ENCODE measurements around the gene KCNQ1. TPM values are rescaled to one million over a fixed set of nuclear protein-coding genes. Genes with fewer than 3 reads are reported as not detected.

The KCNQ1 gene
- total and polyA plus RNA-seq, 2 donors (not counting 3 experiments of a cell fraction or from before 2014, with no cell fraction given), result 0.07 to 0.09 TPM

GRCh38 chr11:2511421-2512369 is 66.9 kb downstream of the KCNQ1 start:
- intact Hi-C loops (cut with micrococcal nuclease), result no loop called here
- H3K27ac ChIP-seq (ENCODE audit: insufficient read depth, low read depth, low read length), result no peak overlapping the region
- CTCF ChIA-PET, result no interaction called here
- DNase-seq (ENCODE audit: low read depth, low spot score) (no peak), FAIRE-seq (no peak)
- H3K4me2 ChIP-seq (ENCODE audit: insufficient read depth, low read length), result no peak overlapping the region
- POLR2A ChIA-PET, result no interaction called here
- no peak overlapping the region for H3K9ac ChIP-seq (replicated peaks; ENCODE audit: extremely low read depth, insufficient read depth, low read length)
- H3K4me1 ChIP-seq (ENCODE audit: control insufficient read depth, extremely low read depth, insufficient read depth, low read length), result no peaks in the 10 kb centered on the region
- dilution Hi-C loops (cut with MboI; ENCODE audit: extremely low pct_ligation_motif_present, low sequenced_read_pairs), result no loop called here
- H3K27me3 ChIP-seq (ENCODE audit: control insufficient read depth in 2 of 2, insufficient read depth in 2 of 2, low read length in 2 of 2), result peaks cover 0 to 2% of the 10 kb centered on the region in 2 experiments
- no peak overlapping the region for H3K4me3 ChIP-seq (replicated peaks in 1 of 3; ENCODE audit: insufficient read depth in 1 of 3, low read depth in 1 of 3, low read length in 3 of 3)
- H3K79me2 ChIP-seq (ENCODE audit: control insufficient read depth, insufficient read depth, low read length), result no peaks in the 10 kb centered on the region
- no peaks in the 10 kb centered on the region for H4K20me1 ChIP-seq (replicated peaks; ENCODE audit: control insufficient read depth, extremely low read depth, insufficient read depth, low read length)
- TF ChIP-seq POLR2A (IDR thresholded peaks at IDR 0.05; ENCODE audit: low read depth, low read length) (no peak), MYC (IDR thresholded peaks at IDR 0.05; ENCODE audit: low read depth, low read length) (no peak), GATA2 (IDR thresholded peaks at IDR 0.05; ENCODE audit: insufficient read depth, insufficient read length, low read depth, low read length) (no peak), JUN (IDR thresholded peaks at IDR 0.05; ENCODE audit: borderline replicate concordance, insufficient read depth, insufficient read length, low read depth) (no peak), FOS (IDR thresholded peaks at IDR 0.05; ENCODE audit: borderline replicate concordance, insufficient read depth, low read length) (no peak), EZH2 (IDR thresholded peaks at IDR 0.05; ENCODE audit: borderline replicate concordance, low read depth, low read length, severe bottlenecking) (no peak), POLR2AphosphoS5 (IDR thresholded peaks at IDR 0.05; ENCODE audit: insufficient read depth, low read depth, low read length) (no peak), MAX (IDR thresholded peaks at IDR 0.05; ENCODE audit: insufficient read depth, insufficient read length) (no peak), CTCF (IDR thresholded peaks at IDR 0.05; ENCODE audit: extremely low read depth in 1 of 2, insufficient read depth in 1 of 2, low read depth in 1 of 2, low read length in 2 of 2) (no peak)
- H3K9me3 ChIP-seq (replicated peaks; ENCODE audit: control insufficient read depth, insufficient read depth, low read length), result no peaks in the 10 kb centered on the region
- BruUV-seq (replicated peaks), result no TSS peak
- H3K9me1 ChIP-seq (replicated peaks; ENCODE audit: control insufficient read depth, extremely low read depth, insufficient read depth, low read length), result no peaks in the 10 kb centered on the region
- no peaks in the 10 kb centered on the region for H3K36me3 ChIP-seq (ENCODE audit: control insufficient read depth in 2 of 2, extremely low read depth in 1 of 2, insufficient read depth in 2 of 2, low read length in 2 of 2)
- no peak overlapping the region for H2AFZ ChIP-seq (ENCODE audit: low read depth, low read length)
